NCI-H1417 treated with DMSO at 0.1 percent for 48 hours (cell line): ENCODE results near the gene ACTG2.
A peak's percentile ranks its signal among the peaks of the same experiment; 100 is the strongest.
"Not testable (repeated sequence)": the region's sequence is repeated elsewhere in the genome, so short reads cannot be mapped to it uniquely, and the experiment has no call there.

Experiments used
- DNase-seq: peaks from one replicate; lab custom pipeline; 2025; lab: John Stamatoyannopoulos, UW

Gene ACTG2

GRCh38 chr2:73893764-73894474 is 1.1 kb downstream of the ACTG2 start:
- DNase-seq, result no peak

- DNase-seq, result no peak
These were observed 1.7 kb downstream of the ACTG2 start for GRCh38 chr2:73894475-73894850.

- no peak for DNase-seq
These were observed 2.1 kb downstream of the ACTG2 start for GRCh38 chr2:73894877-73895276.

GRCh38 chr2:73895473-73895872 is 2.7 kb downstream of the ACTG2 start:
- no peak for DNase-seq

GRCh38 chr2:73896362-73897239 is 3.8 kb downstream of the ACTG2 start:
- no peak for DNase-seq

- DNase-seq, result no peak
These were observed 4.4 kb downstream of the ACTG2 start for GRCh38 chr2:73897240-73897583.

GRCh38 chr2:73897934-73898333 is 5.1 kb downstream of the ACTG2 start:
- DNase-seq, result no peak

GRCh38 chr2:73899801-73900336 is 7.1 kb downstream of the ACTG2 start:
- DNase-seq, result no peak

GRCh38 chr2:73901143-73901542 is 8.3 kb downstream of the ACTG2 start:
- DNase-seq, result no peak

- no peak for DNase-seq
These were observed 9.5 kb downstream of the ACTG2 start for GRCh38 chr2:73902284-73902683.

- DNase-seq, result no peak
These were observed 10.5 kb downstream of the ACTG2 start for GRCh38 chr2:73903313-73903712.

GRCh38 chr2:73903949-73904613 is 11.3 kb downstream of the ACTG2 start:
- not testable (repeated sequence) for DNase-seq

GRCh38 chr2:73904952-73905351 is 12.1 kb downstream of the ACTG2 start:
- DNase-seq, result no peak

- DNase-seq, result no peak
These were observed 14.2 kb downstream of the ACTG2 start for GRCh38 chr2:73906847-73907505.

- DNase-seq, result peak; percentile 81
These were observed 15.1 kb downstream of the ACTG2 start for GRCh38 chr2:73907840-73908452.

GRCh38 chr2:73908689-73909652 is 16.2 kb downstream of the ACTG2 start:
- no peak for DNase-seq

GRCh38 chr2:73910873-73911547 is 18.2 kb downstream of the ACTG2 start:
- DNase-seq, result no peak

GRCh38 chr2:73911548-73912208 is 18.9 kb downstream of the ACTG2 start:
- no peak for DNase-seq

GRCh38 chr2:73913414-73914054 is 20.7 kb downstream of the ACTG2 start:
- DNase-seq, result no peak
